ENCODE data around the gene IL11. TPM values are rescaled to one million over a fixed set of nuclear protein-coding genes. Genes with fewer than 3 reads are reported as not detected.

The IL11 gene
- total RNA-seq, 1 donor from 2014 or later = 0.06 TPM

DNA sequence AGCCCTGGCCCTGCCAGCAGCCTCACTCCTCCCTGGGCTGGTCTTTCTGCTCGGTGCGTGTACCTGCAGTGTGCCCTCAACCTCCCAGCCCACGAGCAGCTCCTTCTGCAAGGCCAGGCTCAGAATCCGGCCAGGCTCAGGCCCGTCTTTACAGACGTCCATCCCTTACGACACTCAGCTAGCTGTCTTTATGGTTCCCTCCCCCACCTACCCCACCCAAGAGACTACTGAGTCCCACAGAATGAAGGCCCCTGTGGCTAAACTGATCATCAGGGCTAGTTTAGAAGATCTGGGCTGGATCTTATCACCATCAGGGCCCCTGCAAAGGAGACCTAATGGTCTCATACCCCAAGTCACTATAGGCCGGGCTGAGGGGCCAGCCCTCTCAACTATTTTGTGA lies 55.9 kb downstream of the IL11 start:
- Mint-ChIP-seq H3K4me1 (peaks cover 12% of the 10 kb centered on the region), H3K36me3 (peaks cover 12% of the 10 kb centered on the region), H3K27me3 (ENCODE audit: insufficient read depth, low read depth) (peaks cover 10% of the 10 kb centered on the region), H3K9me3 (no peaks in the 10 kb centered on the region), H3K4me3 (no peak overlapping the region), H3K27ac (no peak overlapping the region)
- no peak overlapping the region for H2AFZ ChIP-seq (replicated peaks)
- H3K9me3 ChIP-seq (ENCODE audit: low read depth) = no peaks in the 10 kb centered on the region
- H3K4me1 ChIP-seq = no peaks in the 10 kb centered on the region
- H3K27me3 ChIP-seq = no peaks in the 10 kb centered on the region
- peaks cover 10% of the 10 kb centered on the region for H3F3A ChIP-seq (ENCODE audit: low read depth)
- no peak overlapping the region for H3K4me3 ChIP-seq
- no peaks in the 10 kb centered on the region for H3K79me2 ChIP-seq (ENCODE audit: low read depth)
- TF ChIP-seq EZH2phosphoT487 (IDR thresholded peaks at IDR 0.05) (no peak), EZH2 (IDR thresholded peaks at IDR 0.05) (no peak)
- TF ChIP-seq, protein P1, sequence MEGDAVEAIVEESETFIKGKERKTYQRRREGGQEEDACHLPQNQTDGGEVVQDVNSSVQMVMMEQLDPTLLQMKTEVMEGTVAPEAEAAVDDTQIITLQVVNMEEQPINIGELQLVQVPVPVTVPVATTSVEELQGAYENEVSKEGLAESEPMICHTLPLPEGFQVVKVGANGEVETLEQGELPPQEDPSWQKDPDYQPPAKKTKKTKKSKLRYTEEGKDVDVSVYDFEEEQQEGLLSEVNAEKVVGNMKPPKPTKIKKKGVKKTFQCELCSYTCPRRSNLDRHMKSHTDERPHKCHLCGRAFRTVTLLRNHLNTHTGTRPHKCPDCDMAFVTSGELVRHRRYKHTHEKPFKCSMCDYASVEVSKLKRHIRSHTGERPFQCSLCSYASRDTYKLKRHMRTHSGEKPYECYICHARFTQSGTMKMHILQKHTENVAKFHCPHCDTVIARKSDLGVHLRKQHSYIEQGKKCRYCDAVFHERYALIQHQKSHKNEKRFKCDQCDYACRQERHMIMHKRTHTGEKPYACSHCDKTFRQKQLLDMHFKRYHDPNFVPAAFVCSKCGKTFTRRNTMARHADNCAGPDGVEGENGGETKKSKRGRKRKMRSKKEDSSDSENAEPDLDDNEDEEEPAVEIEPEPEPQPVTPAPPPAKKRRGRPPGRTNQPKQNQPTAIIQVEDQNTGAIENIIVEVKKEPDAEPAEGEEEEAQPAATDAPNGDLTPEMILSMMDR (IDR thresholded peaks at IDR 0.05) = no peak
- H4K20me1 ChIP-seq (ENCODE audit: low read depth) = no peaks in the 10 kb centered on the region
- no peaks in the 10 kb centered on the region for H3K36me3 ChIP-seq
- no peak overlapping the region for H3K9ac ChIP-seq
- H3K4me2 ChIP-seq = no peak overlapping the region
- DNase-seq (ENCODE audit: low spot score) = no peak
- no peak overlapping the region for H3K27ac ChIP-seq

Other genes starting within 250 kb of the IL11 start
- gene TNNT1, start 221.3 kb downstream of the IL11 start, total RNA-seq (ENCODE audit: low replicate concordance) = 74.1 and 121 TPM in 2 replicates
- gene TNNI3, start 212.7 kb downstream of the IL11 start, total RNA-seq (ENCODE audit: low replicate concordance) = 22.2 and 41.0 TPM in 2 replicates
- 9.1 and 12.0 TPM in 2 replicates for gene DNAAF3, start 203.8 kb downstream of the IL11 start, total RNA-seq (ENCODE audit: low replicate concordance)
- 0.22 TPM in 1 of 2 replicates, not detected in the other for gene SYT5, start 190.2 kb downstream of the IL11 start, total RNA-seq (ENCODE audit: low replicate concordance)
- gene PTPRH, start 161.0 kb downstream of the IL11 start, total RNA-seq (ENCODE audit: low replicate concordance) = not detected in 2 replicates
- 1.4 and 3.3 TPM in 2 replicates for gene TMEM86B, start 141.7 kb downstream of the IL11 start, total RNA-seq (ENCODE audit: low replicate concordance)
- gene PPP6R1, start 111.4 kb downstream of the IL11 start, total RNA-seq (ENCODE audit: low replicate concordance) = 13.1 and 40.4 TPM in 2 replicates
- gene HSPBP1, start 90.4 kb downstream of the IL11 start, total RNA-seq (ENCODE audit: low replicate concordance) = 15.0 and 43.1 TPM in 2 replicates
- 24.1 and 43.1 TPM in 2 replicates for gene BRSK1, start 86.5 kb downstream of the IL11 start, total RNA-seq (ENCODE audit: low replicate concordance)
- gene TMEM150B, start 45.1 kb downstream of the IL11 start, total RNA-seq (ENCODE audit: low replicate concordance) = 0.62 TPM in 1 of 2 replicates, not detected in the other
- gene KMT5C, start 30.6 kb downstream of the IL11 start, total RNA-seq (ENCODE audit: low replicate concordance) = 21.1 and 73.7 TPM in 2 replicates
- 0.77 TPM in 1 of 2 replicates, not detected in the other for gene COX6B2, start 15.7 kb downstream of the IL11 start, total RNA-seq (ENCODE audit: low replicate concordance)
- gene GARIN5B, start 7.2 kb downstream of the IL11 start, total RNA-seq (ENCODE audit: low replicate concordance) = 0.09 TPM in 1 of 2 replicates, not detected in the other
- gene TMEM190, start 6.4 kb upstream of the IL11 start, total RNA-seq (ENCODE audit: low replicate concordance) = not detected in 2 replicates
- 0.15 TPM in 1 of 2 replicates, not detected in the other for gene TMEM238, start 13.8 kb upstream of the IL11 start, total RNA-seq (ENCODE audit: low replicate concordance)
- gene RPL28, start 15.5 kb upstream of the IL11 start, total RNA-seq (ENCODE audit: low replicate concordance) = 1,017 and 1,124 TPM in 2 replicates
- 118 and 159 TPM in 2 replicates for gene UBE2S, start 37.3 kb upstream of the IL11 start, total RNA-seq (ENCODE audit: low replicate concordance)
- 0.09 and 0.21 TPM in 2 replicates for gene SHISA7, start 72.8 kb upstream of the IL11 start, total RNA-seq (ENCODE audit: low replicate concordance)
- 14.8 and 34.4 TPM in 2 replicates for gene ISOC2, start 91.2 kb upstream of the IL11 start, total RNA-seq (ENCODE audit: low replicate concordance)
- gene C19orf85, start 94.3 kb upstream of the IL11 start, total RNA-seq (ENCODE audit: low replicate concordance) = not detected in 2 replicates
- gene ZNF628, start 106.2 kb upstream of the IL11 start, total RNA-seq (ENCODE audit: low replicate concordance) = 5.0 TPM in 1 of 2 replicates, not detected in the other
- 16.2 and 49.2 TPM in 2 replicates for gene NAT14, start 114.7 kb upstream of the IL11 start, total RNA-seq (ENCODE audit: low replicate concordance)
- 0.56 TPM in 1 of 2 replicates, not detected in the other for gene SSC5D, start 118.0 kb upstream of the IL11 start, total RNA-seq (ENCODE audit: low replicate concordance)
- 6.2 TPM in 1 of 2 replicates, not detected in the other for gene SBK2, start 166.7 kb upstream of the IL11 start, total RNA-seq (ENCODE audit: low replicate concordance)
- gene SBK3, start 175.1 kb upstream of the IL11 start, total RNA-seq (ENCODE audit: low replicate concordance) = 3.3 and 15.1 TPM in 2 replicates
- gene ZNF579, start 210.4 kb upstream of the IL11 start, total RNA-seq (ENCODE audit: low replicate concordance) = 2.1 and 15.2 TPM in 2 replicates
- 4.8 and 10.8 TPM in 2 replicates for gene FIZ1, start 229.1 kb upstream of the IL11 start, total RNA-seq (ENCODE audit: low replicate concordance)
- 3.2 and 5.4 TPM in 2 replicates for gene ZNF524, start 229.8 kb upstream of the IL11 start, total RNA-seq (ENCODE audit: low replicate concordance)
- 0.49 and 4.5 TPM in 2 replicates for gene ZNF865, start 235.2 kb upstream of the IL11 start, total RNA-seq (ENCODE audit: low replicate concordance)

All from neural progenitor cell (in vitro differentiated cells).